ENCODE results near the gene C19orf18.

The C19orf18 gene

DNA sequence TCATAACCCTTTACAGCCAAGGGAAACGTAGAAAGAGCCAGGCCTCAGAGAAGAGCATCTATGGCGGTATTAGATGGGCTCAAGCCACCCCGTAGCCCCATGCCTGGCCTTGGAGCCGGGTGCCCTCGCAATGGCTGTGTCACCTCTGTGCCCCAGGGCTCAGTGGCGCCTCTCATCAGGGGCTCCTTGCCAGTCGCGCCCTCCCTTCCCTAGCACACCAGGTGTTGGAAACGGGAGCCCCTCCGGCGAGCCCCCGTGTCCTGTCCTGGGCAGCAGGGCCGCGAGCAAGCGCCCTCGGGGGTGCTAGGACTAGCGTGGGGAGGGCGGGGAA is 27.3 kb downstream of the C19orf18 start:
- peak; percentile 4 for DNase-seq

DNA sequence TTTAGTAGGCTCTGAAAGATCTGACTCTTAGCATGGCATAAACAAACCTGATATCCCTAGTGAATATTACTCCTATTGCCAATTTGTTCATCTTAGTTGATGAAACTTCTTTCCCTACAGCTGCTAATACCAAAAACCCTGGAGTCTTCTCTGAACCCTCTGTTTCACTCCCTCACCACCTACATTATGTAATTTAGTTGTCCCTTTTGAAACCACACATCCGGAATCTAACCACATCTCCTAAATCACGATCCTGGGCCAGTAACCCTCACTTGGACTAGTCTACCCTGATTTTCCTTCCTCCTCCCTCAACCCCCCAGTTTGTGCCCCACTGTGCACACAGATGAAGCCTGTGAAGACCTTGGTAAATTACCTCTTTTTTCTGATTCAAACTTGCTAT is 28.0 kb downstream of the C19orf18 start:
- DNase-seq, result no peak

DNA sequence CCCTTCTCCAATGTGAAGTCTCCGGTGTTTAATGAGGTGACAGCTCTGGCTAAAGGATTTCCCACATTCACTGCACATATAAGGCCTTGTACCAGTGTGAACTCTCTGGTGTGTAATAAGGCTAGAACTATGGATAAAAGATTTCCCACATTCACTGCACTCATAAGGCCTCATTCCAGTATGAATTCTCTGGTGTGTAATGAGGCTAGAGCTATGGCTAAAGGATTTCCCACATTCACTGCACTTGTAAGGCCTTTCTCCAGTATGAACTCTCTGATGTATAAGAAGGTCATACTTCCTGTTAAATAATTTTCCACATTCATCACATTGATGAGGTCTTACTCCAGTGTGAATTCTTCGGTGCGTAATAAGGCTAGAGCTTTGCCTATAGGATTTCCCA is 32.7 kb downstream of the C19orf18 start:
- no peak for DNase-seq

DNA sequence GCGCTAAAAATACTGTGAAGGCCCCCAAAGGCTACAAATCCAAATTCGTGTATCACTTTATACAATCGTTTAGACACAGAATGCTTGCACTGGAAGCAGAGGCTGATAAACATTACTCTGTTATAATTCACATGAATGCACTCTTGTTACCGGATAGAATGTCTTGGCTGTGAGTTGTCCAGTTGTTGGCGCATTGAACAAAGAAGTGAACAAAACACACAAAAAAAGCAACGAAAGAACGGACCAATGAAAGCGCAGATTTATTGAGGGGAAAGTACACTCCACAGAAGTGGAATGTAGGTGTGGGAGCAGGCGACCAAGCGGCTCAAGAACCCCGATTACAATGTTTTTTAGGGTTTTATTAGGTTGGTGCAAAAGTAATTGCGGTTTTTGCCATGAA is 38.6 kb downstream of the C19orf18 start:
- no peak for DNase-seq

DNA sequence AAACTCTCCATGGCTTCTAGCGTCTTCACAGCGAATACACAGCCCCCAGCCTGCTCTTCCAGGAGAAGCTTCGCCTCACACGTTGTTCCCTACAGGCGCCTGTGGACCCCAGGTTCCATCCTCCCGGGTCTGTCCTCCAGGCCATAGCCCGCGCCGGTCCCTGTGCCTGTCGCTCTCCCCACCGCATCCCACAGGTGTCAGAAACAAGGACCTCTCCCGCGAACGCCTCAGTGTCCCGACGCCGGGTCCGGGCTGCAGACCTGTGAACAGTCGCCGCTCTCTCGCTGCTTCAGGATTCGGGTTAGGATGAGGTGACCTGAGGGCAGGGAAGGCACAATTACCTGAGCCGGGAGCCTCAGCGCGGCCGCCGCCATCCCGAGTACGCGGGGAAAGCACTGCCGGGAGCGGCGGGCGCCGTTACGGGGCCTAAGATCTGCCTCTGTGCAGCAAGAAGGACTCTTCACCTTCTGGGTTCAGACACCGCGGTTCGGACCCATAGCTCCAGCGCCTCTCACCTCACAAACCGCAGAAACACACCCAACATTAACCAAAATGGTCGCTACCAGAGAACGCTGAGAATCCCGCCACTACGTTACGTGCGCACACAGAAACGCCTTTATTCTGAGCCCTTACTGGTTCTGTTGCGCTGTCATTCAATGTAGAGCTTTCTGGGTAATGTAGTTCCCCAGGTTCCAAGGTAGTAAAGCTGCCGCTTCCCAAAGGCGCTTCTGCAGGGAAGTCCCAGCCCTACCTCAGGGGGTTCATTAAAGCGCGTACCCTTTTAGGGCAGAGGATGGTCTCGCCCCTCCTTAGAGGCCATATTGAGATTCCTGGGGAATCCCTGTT is 39.3 kb downstream of the C19orf18 start, which contains the start of gene ZNF418:
ZNF418 (minus strand) TSS at position 583 of the 846 bp plus-strand sequence. CDS start 1,580 bp downstream, outside the sequence.
- no peak for DNase-seq

DNA sequence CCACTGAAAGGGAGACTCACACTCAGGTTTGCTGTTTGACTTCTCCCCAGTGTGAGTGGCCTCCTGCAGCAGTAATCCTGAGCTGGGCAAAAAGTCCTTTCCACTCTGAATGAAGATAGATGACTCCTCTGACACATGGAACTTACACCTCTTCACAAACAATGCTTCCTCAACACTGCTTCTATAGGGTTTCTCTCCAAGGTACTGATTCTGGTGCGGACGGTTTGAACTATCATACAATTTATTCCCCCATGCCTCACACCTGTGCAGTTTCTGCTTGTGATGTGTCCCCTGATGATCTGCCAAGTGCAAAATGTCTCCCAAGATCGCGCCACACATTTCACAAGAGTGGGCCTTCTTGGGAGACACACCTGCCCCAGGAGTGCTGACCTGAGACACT is 46.7 kb downstream of the C19orf18 start:
- DNase-seq, result no peak

DNA sequence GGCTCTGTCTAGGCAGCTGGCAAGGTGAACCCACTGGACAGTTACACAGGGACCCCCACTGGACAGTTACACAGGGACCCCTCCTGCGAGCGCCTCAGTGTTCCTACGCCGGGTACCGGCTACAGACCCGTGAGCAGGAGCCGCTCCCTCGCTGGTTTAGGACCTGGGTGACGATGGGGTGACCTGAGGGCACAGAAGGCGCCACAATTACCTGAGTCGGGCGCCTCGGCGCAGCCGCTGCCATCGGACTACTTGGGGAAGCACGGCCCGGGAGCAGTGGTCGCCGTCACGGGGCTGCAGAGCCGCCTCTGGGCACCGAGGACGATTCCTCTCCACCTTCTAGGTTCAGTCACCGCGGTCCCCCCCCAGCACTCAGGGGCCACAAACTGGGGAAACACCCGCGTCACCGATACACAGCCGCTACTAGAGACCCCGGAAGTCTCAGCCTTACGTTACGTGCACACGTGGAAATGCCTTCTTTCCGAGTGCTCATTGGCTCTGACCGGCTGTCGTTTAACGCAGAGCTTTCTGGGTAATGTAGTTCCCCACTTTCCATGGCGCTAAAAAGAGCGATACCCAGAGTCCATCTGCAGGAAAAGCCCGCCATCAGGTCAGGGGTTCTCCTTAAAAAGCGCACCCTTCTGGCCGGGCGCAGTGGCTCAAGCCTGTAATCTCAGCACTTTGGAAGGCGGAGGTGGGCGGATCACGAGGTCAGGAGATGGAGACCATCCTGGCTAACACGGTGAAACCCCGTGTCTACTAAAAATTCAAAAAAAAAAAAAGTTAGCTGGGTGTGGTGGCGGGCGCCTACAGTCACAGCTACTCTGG is 58.0 kb downstream of the C19orf18 start, which contains the start of gene ZNF417:
ZNF417 (minus strand) TSS at position 425 of the 828 bp plus-strand sequence; CDS start at position 244, 181 bp downstream.
- peak; percentile 92 for DNase-seq

DNA sequence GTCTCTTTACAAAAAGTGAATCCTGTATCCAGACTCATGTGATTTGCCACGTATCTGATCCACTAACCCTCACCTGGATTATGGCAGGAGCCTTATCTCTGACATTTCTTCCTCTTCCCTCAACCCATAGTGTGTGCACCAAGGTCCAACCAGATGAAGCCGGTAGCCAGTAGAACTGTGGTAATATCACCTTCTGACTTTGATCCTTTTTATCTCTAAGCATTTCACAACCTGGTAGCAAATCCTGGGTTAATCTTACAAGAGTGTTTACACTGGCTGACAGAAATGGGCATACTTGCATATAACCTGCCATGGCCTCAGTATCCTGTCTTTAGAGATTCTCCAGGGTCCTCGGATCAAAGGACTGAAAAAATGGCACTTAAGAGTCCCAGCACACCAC is 59.8 kb downstream of the C19orf18 start:
- DNase-seq, result no peak
